NCI-H748 (cell line): ENCODE measurements around the gene HUNK.
"Not testable (repeated sequence)": the region's sequence is repeated elsewhere in the genome, so short reads cannot be mapped to it uniquely, and the experiment has no call there.

Source experiments
- DNase-seq: peaks from one replicate; lab custom pipeline; 2025; ENCODE audit not compliant: unreplicated experiment; lab: John Stamatoyannopoulos, UW

HUNK gene

DNA sequence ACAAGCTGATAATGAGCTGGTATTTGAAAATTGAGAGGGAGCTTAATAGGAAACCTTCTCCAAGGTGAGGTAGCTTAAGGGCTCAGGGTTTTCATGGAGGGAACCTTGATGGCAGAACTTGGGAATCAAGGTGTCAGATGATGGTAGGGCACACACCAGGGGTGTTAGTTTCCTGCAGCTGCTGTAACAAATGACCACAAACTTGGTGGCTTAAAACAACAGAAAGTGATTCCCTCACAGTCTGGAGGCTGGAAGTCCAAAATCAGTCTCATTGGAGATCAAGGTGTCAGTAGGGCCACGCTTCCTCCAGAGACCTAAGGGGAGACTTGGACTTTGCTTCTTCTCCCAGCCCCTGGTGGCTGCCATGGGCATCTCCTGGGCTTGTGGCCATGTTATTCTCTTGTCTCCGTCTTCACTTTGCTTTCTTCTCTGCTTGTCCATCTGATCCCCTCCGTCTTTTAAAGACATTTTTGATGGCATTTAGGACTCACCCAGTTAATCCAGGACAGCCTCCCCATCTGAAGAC, 45.5 kb downstream of the HUNK start:
- no peak for DNase-seq

DNA sequence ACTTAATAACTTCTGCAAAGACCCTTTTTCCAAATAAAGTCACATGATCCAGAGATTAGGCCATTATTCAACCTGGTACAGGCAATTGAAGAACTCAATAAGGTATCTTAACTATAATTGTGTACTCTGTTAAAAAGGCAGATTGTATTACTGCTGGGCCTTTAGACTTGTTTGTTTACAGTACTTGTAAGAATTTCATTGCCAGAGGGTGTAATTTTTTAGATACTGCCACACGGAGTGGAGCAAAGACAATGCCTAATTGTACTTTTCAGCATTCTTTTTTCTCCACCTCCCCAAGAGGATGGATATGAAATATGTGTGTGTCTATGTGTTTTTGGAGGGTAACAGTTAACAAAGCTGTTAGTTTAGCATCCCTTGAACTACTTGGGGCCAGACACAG, 47.5 kb downstream of the HUNK start:
- DNase-seq: no peak

DNA sequence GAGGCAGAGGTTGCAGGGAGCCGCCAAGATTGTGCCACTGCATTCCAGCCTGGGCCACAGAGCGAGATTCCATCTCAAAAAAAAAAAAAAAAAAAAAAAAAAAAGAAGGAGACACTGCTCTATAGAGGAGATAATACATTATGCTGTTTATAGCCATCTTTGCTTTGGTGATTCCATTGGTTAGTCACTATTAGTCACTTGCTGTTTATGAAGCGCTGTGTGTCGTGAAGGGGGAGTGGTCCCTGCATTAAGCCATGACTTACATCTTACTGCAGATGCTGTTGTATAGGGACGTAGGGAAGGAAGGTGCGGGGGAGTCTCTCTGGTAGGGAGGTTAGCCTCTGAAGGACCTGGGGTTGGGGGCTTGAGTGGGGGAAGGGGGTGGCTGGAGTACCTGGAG, 48.3 kb downstream of the HUNK start:
- DNase-seq: no peak

DNA sequence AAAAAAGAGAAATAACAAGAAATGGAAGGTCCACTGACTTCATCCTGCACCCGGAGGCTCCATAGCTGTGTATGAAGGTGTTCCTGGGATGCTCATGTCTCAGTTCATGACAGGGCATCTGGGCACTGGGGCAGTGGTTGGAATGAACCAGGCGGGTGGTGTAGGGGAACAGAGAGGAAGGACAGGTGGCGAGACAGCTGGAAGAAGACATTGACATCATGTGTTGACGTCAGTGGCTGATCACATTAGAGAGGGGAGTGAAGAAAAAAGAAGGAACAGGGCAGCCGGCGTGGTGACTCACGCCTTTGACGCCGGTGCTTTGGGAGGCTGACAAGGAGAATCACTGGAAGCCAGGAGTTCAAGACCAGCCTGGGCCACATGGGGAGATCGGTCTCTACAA, 50.1 kb downstream of the HUNK start:
- DNase-seq: no peak

DNA sequence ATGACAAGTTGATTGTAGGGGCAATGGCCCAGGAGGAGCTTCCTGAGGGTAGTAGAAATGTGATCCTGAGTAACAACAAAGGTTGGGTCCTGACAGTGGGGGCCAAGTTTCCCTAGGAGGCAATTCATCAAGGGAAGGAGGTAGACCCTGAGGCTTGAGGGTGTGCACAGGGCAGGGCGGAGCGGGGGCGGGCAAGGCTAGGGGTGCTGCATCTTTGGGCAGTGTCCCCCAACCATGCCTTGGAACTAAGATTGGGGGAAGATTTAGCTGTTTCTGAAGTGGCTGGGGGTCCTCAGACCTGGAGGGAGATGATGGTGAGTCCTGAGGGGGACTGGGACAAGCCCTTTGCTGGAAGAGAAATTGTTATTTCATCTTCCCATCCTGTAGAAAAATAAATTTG, 50.9 kb downstream of the HUNK start:
- DNase-seq: no peak

DNA sequence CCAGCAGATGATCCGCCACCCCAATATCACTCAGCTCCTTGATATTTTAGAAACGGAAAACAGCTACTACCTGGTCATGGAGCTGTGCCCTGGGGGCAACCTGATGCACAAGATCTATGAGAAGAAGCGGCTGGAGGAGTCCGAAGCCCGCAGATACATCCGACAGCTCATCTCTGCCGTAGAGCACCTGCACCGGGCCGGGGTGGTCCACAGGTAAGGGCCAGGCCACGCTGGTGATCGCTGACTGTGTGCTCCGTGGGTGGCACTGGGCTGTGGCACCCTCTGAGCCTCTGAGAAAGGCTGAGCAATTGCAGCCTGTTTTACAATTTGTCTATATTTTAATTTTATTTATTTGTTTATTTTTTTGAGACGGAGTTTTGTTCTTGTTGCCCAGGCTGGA, 51.7 kb downstream of the HUNK start:
- no peak for DNase-seq

DNA sequence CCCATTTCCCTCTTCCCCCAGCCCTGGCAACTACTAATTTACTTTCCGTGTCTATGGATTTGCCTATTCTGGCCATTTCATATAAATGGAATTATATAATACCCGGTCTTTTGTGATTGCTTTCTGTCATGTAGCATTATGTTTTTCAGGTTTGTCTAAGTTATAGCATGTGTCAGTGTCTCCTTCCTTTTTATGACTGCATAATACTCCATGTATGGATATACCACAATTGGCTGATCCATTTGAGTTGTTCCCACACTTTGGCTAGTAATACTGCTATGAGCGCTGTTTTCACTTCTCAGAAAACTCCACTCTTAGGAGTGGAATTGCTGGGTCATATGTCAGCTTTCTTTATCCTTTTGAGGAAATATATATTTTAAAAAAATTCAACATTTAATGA, 53.7 kb downstream of the HUNK start:
- no peak for DNase-seq

DNA sequence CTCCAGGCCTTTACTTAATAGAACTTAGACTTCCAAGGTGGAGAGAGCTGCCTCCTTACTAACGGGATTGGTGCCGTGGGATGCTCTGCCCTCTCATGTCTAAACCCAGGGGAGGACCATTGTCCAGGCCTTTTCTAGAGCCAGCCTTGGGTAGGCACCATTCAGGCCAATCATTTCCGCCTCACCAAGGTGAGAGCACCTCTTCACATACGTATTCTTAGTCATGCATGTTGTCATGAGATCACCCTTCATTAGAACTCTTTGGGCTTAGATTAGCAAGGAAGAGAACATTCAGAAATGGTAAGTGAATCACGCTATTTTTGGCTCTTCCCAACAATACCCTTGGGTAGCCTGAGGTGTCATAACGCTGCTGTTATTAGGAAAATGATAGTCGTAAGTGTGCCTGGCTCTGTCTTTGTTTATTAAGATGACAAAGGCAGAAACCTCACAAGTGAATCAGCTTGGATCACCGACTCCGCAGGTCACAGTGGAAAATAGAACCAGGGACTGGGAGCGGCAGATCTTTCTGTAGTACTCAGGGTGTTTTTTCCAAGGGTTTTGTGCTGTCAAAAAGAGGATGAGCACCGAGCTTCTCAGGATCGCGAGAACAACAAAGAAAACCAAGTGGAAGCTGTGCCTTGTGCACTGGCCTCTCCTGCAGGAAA, 55.0 kb downstream of the HUNK start:
- no peak for DNase-seq

DNA sequence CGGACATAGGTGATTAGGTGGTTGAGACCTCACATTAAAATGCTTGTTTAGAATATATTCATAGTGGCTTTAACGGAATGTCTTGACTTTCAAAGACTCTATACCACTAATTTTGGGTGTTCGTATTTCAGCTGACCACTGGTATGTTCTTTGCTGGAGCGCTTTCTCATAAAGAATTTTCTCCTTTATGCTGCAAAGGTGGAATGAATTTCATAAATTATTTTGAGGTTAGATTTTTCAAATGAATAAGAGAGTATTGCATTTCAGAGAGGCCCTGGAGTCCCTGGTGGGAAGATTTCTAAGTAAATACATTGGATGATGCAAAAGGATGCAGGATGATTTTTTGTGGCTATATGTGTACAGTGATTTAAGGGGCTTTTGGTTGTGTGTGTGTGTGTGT, 55.8 kb downstream of the HUNK start:
- no peak for DNase-seq

DNA sequence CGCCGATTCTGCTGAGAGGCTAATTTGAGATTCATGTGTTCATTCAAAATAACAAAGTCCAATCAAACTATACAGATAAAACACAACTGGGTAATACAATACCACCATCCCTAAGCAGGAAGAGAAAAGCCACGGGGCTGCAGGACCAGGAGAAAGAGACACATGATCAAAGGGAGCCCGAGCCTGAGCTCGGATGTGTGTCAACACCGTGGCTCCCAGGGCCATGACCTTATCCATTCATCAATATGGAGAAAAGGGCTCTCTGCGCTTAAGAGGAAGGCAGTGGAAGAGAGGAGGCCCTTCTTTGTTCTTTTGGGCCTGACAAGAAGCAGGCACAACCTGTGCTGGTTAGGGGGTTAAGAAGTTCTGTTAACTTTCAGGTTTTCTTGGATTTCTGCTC, 56.7 kb downstream of the HUNK start:
- DNase-seq: no peak

DNA sequence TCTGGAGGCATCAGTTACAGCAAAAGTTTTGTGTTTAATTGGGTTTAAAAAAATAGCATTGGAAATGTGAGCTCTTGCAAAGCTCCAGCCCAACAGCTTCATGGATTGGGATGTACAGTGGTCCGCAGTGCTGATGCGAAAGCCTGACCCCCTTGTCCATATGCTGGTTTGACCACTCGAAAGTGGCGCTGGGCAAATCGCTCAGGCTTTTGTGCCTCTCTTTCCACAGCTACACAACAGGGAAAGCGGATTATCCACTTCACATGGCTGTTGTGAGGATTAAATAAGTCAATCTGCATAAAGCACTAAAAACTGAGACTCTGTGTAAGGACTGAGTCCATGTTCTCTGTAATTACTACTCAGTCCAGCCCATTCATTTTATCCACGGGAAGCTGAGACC, 57.2 kb downstream of the HUNK start:
- no peak for DNase-seq

DNA sequence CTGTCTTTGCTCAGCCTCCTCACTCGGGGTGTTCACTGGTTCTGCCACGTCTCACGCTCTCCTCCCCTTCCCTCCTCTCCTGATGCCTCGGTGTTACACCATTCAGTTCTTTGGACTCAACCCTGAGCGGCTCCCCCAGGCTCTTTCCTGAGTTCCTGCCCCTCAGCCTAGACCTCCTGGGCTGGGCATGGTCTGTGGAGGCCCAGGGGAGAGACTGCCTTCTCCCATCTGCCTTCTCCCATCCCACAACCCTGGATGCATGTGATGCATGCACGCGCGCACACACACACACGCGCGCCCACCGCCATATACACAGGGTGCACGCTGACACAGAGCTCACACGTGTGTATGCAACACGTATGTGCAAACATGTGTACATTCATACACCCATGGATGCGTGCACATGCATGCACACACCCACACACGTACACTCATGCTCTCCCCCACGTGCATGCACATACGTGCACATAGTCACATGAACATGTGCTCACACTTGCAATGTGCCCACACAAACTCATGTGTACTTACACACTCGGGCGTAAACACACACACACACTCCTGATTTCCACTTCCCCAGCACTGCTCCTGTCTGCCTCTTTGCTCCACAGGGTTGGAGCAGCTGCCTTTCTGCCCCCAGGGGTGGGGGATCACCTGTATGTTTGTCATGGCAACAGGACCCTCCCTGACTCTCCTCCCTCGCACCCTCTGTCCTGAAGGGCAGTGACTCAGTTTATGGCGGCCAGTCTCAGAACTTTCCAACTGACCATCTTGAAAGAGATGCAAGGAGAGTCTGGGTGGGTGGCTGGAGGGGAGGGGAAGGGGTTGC, 59.0 kb downstream of the HUNK start:
- DNase-seq: no peak

DNA sequence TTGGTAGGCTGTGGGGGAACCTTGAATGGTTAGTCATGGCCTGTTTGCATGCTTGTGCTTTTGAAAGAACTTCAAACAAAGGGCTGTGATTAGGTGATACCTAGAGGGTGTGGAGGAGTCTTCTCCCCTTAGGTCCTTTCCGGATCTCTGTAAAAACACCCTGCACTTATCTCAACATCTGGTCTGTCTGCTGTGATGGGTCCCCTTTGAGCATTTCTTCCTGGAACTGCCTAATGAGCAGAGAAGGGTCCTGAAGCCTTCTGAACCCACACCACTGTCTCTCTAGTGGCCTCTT, 59.6 kb downstream of the HUNK start:
- DNase-seq: no peak

DNA sequence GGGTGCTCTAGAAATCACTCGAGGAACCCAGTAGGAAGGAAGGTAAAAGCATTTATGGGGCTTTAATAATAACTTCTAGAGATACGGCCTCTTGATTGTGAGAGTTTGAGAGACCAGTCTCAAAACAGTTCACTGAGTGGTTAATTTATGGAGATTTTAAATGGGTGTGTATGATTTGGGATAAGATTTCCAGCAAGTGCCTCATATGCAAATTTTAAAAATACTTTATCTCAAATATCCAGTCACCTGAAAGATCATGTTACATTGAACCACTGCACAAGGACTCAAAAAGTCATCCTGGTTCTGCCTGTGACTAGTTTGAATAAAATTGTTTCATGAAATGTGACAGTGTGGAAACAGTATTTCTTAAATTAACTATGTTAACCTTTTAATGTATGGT, 64.5 kb downstream of the HUNK start:
- no peak for DNase-seq

DNA sequence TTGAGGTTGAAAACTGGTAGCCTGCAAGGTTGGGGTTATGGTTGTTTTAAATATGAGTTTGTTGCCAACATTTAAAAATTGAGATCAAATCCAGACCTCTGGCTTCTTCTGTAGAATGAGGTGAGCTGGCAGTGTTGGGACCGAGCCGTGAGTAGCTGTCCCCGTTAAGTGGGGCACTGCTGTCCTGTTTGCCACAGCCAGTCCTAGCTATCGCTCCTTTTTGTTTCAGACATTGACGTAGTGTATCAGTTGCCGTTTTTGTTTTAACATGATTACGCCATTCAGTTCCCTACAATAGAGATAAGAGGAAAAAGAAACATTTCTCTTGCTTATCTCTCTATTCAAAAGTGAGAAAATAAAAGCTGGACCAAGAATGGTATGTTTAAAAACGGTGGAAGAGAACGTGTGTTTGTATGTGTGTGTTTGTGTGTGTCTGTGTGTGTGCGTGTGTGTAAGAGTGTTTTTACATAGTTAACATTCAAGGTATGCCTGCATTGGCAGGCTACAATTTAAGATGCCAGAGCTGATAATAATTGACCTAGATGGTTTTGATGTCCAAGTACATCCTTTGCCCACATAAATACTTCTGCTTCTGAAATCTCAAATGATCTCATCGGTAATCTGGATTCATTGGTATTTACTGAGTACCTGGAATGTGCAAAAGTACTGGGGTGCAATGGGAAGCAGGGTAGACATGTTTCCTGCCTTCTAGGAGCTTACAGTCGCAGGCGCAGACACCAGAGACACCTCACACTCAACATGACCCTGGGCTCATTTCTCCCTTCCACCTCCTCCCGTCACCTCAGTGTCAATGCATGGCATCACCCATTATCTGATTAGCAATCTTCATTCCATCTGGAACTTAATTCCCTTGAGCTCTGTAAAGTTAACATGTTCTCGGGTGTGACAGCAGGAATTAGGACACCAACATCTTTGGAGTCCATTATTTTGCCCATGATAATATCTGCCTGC, 65.8 kb downstream of the HUNK start:
- DNase-seq: no peak

DNA sequence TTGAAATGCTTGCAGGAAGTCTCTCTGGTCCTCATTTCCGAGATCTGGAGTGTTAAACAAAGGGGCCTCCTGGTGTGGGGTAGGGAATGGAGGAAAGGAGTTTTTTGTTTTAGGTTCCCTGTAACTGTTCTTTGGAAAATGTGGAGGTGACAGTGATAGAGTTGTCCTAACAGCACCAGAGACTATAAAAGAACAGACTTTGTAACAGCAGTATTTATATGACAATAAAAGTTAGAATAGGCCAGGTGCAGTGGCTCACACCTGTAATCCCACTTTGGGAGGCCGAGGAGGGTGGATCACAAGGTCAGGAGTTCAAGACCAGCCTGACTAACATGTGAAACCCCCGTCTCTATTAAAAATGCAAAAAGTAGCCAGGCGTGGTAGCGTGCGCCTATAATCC, 68.9 kb downstream of the HUNK start:
- no peak for DNase-seq

DNA sequence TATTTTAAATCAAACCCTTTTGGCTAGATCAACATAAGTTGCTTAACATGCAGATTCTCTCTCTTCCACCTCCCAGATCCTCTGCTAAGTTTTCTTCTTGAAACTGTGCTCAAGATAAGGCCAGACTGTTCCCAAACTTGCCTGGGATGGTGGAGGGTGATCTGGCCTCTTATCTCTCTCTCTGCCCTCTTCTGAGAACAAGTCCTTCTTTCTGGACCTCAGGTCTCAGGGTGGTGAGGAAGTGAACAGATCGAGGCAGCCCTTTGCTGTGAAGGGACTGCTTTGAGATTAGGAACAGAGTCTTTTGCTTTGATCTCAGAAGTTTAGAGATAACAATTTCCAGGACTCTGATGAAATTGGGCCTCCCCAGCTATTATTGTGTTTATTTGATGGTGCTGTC, 70.7 kb downstream of the HUNK start:
- no peak for DNase-seq

DNA sequence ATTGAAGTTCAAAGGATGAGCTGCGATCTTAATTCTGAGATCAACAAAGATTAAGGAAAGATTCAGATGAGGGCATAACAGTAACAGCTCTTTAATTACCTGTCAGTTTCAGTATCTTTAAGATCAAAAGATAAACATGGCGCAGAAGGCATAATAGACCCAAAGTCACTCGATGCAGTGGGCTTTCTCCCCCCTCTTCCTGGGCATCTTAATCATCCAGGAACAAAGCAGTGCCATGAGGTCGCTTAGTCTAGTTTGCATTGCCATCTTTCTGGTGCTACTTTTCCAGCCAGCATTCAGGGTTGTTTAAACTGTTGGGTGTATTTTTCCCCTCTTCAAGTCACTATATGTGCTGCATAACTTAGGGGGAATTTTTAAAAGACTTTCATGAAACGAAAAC, 72.3 kb downstream of the HUNK start:
- DNase-seq: no peak

DNA sequence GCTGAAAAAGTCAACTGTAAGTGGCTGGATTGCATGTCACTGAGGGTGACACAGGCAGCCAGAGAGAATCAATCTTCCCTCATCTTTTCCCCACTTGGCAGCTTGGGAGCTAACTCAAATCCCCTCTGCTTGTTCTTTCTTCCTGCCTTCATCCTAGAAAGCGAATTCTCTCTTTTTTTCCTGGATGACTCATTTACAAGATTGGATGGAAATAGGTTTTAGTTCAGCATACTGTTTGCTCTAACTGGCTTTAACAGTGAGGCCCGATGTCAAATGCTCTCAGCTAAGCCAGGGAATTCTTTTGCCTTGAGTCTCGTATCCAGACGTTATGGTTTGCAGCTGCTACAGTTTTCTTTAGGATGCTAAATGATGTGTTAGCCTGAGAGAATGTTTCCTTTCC, 72.7 kb downstream of the HUNK start:
- no peak for DNase-seq

DNA sequence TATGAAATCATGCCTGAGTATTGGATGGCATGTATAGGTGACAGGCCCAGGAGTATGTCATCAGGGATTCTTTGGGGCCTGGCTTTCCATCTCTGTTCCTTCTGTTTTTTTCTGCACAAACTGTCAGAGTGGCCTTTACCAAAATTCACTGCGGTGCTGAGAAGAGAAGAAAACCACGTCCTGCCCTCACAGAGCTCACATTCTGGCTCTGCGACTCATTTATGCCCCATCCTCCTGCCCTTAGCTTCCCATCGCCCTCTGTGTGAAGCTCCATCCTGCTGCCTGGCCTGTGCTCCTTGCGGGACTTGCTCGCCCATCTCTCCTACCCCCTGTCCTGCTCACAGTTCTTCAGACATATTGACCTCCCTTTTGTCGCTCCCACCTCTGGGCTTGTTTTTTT, 73.4 kb downstream of the HUNK start:
- DNase-seq: no peak

DNA sequence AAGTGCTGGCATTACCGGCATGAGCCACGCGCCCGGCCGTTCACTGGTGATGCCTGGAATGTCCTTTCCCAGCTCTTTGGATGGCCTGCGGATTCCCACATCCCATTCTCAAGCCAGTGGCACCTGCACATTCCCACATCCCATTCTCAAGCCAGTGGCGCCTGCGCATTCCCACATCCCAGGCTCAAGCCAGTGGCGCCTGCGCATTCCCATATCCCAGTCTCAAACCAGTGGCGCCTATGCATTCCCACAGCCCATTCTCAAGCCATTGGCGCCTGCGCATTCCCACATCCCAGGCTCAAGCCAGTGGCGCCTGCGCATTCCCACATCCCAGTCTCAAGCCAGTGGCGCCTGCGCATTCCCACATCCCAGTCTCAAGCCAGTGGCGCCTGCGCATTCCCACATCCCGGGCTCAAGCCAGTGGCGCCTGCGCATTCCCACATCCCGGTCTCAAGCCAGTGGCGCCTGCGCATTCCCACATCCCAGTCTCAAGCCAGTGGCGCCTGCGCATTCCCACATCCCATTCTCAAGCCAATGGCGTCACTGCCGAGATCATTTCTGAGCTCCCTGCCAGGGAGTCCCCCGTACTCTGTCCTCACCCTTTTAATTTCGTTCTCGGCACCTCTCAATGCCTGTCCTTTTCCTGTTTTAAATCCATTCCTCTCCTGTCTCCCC, 74.2 kb downstream of the HUNK start:
- DNase-seq: not testable (repeated sequence)
